HG02970 (cell line): ENCODE data around the gene OSTF1.

Source experiments
- ATAC-seq: cut with Tn5 transposase; IDR thresholded peaks from one replicate; pipeline ENCODE4 v1.9.1; 2021; ENCODE audit warnings: mild to moderate bottlenecking, moderate library complexity, moderate number of reproducible peaks; ENCODE audit not compliant: unreplicated experiment, low FRiP score

OSTF1 gene

DNA sequence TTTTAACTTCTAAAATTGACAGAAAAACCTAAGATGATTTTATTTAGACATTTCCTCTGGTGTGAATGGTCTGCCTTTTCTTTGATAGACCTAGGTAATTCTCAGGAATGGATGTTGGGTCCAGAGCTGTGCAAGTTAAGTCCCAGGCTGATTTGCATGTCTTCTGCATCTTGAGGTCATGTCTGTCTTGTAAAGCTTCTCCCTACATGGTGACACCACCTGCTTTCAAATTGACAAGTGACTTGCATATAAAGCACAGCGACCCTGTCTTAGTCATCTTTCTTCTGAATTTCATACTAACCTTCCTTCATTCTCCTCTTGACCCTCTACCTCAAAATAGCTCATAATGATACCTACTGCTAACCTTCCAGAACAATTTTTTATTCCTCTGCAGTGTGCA lies 29.2 kb downstream of the OSTF1 start:
- ATAC-seq = no peak

DNA sequence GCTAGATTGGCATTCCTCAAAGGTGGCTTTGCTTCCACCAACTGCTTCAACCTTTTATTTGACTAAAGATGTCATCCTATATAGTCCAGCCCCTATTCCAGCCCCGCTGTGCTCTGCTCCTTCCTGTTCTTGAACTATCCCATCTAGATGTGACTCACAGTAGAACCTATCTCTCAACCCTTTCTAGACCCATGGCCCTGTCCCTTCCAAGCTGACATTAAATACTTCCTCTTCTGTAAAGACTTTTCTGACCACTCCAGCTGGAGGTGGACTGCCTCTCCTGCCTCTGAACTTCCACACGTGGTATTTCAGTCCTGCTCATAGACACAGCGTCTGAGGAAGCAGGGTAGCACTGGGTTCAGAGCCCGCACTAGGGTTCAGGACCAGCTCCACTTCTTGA lies 32.4 kb downstream of the OSTF1 start:
- no peak for ATAC-seq

DNA sequence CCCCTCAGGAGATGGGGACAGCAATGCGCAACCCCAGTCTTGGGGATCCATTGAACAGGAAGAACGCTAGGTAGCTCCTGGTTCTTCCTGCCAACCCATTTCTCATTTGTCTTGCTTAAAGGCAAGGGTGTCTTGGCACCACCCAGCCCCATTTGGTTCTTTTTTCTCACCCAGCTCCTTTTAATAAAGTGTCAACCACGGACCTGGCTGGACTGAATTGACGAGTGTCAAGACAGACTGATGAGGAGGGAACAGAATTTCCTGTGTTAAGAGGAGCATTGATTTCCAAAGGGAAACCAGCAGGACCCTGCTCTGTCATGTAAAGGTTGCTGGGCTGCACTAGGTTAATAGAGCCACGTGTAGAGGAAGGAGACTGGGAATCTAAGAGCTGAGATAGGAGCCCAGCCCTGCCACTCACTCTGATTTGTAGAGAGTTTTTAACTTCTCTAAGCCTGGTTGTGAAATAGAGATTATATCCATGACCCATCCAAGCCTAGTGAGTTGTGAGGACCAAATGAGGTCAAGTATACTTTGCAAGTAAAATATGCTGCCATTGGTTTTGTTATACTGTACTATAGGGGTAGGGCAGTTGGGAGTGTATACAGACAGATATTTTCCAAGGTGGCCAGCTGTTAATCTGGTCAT lies 33.7 kb downstream of the OSTF1 start:
- no peak for ATAC-seq

DNA sequence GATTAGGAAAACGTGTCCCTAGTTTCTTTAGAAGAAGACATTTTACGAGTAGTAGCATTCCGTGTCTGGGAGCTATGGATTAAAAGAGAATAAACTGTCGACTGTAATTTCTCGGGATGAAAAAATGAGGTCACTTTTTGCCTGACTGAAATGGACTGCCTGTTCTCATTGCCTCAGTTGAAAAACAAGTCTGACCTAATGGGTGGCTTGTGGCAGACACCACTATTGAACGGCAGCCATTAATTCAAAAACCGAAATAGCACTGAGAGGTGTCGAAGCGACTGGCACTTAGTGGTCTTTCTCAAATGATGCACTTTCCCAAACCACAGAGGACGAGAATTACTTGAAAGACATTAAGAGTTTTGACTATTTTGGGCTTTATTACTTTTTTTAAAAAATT lies 35.4 kb downstream of the OSTF1 start:
- no peak for ATAC-seq

DNA sequence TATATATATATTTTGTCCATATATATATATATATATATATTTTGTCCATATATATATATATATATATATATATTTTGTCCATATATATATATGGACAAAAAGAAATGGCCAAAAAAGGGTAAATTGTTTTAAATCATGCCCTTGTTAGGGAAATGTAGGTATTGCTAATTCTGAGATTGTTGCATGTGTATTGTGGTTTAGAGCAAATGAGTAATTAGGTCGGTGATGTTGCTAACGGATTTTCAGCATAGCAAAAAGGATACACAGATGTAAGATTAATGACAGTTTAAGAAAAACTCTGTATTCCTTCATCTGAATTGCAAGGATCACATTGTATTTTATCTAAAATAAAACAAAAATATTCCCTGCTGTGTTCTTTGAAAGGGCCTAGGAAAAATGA lies 40.2 kb downstream of the OSTF1 start:
- no peak for ATAC-seq

DNA sequence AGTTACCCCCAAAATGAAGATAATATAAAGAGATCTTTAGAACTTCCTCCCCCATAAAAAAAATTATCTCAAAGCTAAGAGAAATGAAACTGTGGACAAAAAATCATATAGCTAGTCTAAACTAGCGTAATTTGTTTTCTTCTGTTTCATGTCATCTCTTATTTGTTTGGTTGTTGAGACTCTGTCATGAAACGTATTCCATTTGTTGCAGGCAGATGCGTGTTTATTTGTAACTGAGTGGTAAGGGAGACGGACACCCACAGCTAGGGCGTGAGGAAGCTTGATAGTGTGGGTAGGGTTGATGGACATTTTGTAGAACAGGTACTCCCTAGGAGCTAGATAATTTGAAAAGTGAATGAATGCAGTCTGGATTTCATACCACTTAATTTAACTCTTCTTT lies 41.9 kb downstream of the OSTF1 start:
- no peak for ATAC-seq

DNA sequence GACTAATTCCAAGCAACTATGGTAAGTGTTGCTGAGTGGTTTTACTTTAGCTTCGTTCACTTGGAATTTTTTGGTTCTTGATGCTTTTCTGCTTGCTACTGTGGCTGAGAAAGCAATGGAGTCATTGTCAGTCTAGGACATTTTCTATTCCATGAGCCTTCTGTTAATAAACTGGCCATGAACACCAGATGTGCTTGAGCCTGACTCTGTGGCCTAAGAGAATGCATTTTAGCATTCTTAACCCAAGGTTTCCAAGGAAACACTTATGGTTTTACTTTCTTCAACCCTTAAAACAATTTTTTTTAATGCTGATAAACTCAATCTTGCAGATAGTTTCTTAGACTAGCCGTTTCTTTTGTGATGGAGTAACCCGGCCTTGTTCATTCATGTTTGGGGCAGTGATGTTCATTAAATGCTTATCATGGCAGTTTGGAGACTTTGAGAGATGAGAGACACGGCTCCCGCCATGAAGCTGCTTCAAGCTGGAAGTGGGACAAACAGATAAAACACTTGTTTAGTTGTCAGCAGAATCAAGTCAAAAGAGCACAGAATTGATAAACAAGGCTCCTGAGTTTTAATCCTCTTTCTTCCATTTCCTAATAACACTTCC lies 42.4 kb downstream of the OSTF1 start:
- no peak for ATAC-seq

DNA sequence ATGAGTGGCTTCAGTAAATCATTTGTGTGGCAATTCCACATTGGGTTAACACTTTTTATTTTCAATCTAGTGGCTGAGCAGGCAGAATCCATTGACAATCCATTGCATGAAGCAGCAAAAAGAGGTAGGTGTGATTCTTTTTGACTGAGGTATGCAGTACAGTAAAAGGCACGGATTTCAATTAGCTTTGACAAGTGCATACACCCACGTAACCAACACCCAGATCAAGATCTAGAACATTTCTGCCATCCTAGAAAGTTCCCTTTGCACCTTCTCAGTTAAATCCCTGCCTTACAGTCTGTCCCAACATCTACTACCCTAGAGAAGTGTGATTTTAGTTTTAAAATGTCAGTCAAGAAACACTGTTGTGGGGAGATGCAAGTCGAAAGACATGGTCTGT lies 43.4 kb downstream of the OSTF1 start:
- ATAC-seq = no peak

DNA sequence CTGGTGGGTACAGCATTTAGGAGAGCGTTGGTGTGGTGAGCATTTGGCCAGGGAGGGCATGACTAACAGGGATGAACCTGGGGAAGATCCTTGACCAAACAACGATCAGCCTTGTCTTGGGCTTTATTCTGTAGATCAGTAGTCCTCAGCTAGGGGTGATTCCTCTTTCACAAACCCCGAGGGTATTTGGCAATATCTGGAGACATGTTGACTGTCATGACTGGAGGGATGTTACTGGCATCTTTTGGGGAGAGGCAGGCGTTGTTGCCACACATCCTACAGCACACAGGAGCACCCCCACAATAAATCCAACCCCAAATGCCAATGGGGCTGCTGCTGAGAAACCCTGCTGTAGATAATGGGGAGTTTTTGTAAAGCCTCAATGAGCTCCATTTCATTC lies 43.9 kb downstream of the OSTF1 start:
- no peak for ATAC-seq

DNA sequence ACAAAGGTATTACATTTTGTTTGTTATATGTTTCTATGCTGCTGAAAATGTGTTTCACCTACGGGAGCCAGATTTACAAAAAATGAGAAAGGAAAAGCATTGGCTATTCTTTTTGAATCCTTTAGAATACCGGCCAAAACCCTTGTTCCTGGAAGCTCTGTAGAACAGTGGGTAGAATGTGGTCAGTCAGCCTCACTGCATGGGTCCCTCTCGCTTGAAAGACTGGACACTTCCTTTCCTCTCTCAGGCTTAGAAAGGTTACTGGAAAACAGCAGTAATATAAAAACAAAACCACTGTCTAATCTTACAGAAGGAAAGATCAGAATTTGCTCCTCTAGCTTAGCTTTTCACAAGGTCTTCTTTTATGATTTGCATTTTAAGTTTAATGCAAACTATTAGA lies 45.1 kb downstream of the OSTF1 start:
- no peak for ATAC-seq

DNA sequence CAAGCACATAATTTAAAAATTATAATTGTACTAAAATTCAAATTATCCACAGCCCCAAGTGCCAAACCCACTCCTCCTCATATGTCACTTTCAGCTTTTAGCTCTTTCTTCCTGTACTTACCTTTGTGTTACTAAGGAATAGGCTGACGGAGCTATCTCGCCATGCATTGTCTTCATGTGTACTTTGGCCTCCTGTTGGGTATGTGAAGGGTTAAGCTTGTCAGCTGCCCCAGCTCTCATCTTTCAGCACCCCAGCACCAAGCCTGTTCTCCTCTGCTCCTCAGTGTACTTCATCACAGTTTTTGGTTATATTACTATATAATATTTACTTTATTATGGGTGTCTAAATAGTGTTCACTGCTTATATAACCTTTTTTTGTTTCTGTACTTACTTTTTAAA lies 46.2 kb downstream of the OSTF1 start:
- no peak for ATAC-seq

DNA sequence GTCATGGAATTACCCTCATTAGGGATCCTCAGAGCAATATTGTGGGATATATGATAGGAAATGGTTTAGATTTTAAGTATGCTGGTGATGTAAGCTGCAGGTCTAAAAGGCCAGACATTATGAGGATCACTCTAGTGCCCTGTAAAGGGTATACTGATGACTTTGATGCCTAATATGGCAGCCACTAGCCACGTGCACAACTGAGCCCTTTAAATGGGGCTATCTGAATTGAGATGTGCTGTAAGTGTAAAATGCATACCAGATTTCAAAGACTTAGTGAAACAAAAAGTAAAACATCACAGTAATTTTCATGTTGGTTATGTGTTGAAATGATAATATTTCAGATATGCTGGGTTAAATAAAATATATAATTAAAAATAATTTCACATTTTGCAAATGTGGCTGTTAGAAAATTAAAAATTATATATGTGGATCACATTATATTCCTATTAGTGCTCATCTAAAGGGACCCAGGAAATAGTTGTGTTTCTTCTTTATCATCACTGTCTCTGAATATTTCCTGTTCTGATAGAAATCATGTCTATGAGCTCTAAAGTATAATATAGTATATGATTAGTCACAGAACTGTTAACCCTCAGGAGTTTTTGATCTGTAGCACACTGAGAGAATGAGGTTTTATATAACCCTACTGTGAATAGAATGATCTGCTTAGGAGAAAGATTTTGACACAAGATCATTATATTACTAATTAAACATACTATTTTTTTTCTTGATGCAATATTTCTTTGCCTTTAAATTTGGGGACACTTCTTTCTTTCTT lies 50.1 kb downstream of the OSTF1 start:
- ATAC-seq = no peak

DNA sequence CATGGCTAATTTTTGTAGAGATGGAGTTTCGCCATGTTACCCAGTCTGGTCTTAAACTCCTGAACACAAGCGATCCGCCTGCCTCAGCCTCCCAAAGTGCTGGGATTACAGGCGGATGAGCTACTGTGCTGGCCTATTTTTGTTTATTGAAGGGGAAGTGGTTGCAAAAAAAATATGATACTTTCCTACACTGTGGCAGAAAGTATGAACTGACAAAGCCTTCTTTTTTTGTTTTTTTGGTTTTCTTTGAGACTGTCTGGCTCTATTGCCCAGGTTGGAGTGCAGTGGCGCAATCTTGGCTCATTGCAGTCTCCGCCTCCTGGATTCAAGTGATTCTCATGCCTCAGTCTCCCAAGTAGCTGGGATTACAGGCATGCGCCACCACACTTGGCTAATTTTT lies 50.9 kb downstream of the OSTF1 start:
- no peak for ATAC-seq

DNA sequence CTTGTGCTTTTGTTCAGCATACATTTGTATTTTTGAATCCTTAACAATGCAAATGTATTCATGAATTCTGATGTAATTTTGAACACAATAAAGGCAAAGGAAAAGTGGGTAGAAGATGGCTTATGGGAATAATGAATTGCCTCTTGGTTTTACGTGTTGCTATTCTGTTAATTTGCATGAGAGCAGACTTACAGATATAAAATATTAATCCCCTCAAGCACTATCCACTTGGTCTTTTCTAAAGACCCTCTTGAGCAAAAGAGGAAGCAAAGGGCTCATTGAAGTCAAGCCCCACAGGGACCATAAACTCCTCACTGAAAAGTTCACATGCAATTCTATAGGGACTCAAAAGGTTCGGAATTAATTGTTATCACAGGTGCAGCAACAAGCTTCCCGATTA lies 51.9 kb downstream of the OSTF1 start:
- ATAC-seq = no peak

DNA sequence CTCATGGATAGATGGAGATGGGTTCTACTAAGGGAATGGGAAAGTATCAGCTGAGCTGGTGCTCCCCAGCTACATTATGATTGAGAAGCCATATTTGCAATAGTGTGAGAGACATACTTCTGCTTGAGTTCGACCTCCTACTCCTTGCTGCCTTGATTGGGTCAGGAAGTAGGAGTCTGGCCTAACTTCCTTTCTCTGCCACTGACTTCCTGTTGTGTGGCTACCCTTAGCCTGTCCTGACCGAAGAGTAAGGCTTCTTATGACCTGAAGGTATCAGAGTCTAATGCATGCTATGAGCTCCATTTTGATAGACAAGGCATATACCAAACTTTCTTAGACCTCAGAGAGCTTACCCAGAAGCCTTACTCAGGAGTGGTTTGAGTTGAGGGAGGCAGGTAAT lies 53.9 kb downstream of the OSTF1 start:
- no peak for ATAC-seq

DNA sequence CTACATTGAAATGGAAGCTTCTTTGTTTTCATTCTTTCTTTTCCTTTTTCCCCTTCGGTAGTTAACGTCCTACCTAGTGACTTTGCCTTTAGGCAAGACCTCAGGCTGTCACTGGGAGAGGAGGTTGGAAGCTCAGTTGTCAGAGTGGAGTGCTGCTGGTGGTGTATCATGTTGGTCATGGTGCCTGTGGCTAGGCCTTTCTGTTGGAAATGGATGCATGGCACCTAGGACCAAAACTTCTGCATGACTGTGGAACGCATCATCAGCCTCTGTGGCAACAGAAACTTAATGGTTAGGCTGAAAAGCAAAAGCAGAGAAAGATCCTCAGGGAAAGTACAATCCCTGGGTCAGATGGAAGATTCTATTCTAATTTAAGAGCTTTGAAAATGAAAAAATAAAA lies 57.9 kb downstream of the OSTF1 start:
- no peak for ATAC-seq

DNA sequence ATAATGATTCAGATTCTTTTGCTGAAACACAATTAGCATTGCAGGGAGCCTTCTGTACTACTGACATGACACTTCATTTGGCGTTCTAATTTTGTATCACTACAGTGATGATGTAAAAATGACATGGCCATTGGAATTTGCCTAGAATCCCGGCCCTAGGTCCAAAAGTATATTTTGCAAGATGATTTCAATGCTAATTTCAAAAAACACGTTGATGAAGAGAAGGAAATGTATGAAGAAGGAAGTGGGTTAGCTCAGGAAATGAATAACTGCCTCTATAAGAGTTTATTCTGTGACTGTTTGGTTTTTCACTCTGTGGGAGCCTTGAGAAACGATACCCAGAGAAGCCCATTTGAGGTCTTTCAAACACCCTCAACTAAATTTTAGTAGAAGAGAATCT lies 59.3 kb downstream of the OSTF1 start:
- ATAC-seq = no peak

DNA sequence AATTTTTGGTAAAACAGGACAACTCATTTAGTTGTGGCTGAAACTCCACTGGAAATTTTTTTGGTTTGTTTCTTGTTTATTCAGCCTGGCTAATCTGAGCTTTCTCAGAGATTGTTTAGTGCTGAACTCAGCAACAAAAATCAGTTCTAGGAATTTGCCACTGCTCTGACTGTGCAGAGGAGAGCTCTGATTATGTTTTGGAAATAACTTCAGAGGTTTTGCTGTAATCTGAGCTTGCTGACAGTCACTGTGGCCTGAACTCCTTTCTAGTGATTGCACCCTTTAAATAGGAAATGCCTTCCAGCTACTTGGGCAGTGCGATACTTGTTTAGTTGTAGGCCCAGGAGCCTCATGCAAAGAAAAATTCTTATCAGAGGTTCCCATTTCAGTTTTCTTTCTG lies 60.2 kb downstream of the OSTF1 start:
- no peak for ATAC-seq

DNA sequence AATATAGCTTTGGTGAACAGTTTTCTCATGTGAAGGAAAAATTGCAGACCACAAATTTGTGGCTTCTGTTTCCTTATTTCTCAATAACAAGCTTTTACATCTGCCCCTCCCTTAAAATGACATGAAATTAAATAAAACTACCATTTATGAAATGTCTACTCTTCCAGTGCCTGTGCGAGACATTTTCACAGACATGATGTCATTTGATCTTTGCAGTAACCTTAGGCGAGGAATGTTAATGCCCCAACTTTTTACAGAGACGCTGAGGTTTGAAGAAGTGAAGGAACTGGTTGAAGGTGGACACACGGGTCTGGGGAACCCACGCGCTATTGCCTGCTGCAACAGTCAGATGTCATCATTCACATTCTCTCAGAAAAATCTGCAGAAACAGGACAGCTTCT lies 61.5 kb downstream of the OSTF1 start:
- ATAC-seq = no peak

DNA sequence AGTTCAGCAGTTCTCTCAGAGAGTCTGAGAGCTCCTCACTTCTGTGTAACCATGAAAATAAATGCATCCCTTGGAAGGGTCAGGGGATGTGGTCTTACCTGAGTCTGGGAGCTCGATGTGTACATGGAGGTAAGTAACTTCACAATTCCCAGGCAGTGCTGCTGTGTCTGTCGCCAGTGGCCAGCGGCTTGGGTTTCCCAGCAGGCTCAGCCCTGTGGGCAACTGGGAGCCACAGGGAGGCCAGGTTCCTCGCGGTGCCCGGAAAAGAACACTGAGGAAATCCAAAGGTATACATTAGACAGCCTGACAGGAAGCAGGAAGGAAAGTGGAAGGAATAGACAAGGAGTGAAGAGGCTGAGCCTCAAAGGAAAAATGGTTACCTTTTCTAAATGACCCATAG lies 62.2 kb downstream of the OSTF1 start:
- no peak for ATAC-seq

DNA sequence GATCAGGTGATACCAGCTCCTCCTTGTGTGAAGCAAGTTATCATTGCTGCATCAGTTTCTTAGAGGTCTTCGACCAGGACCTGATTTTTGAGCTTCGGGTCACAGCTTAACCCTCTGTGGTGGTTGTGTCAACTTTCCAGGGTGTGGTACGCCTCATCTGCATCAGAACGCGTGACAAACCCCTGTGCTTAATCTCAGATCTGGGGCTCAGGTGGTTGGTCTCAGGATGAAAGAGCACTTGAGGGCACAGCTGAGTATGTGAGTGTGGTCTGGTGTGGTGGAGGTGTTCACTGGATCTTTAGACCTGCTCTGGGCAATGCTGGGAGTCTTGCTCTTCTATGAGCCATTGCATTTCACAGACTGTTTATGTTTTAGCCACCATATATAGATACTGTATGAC lies 64.1 kb downstream of the OSTF1 start:
- no peak for ATAC-seq

DNA sequence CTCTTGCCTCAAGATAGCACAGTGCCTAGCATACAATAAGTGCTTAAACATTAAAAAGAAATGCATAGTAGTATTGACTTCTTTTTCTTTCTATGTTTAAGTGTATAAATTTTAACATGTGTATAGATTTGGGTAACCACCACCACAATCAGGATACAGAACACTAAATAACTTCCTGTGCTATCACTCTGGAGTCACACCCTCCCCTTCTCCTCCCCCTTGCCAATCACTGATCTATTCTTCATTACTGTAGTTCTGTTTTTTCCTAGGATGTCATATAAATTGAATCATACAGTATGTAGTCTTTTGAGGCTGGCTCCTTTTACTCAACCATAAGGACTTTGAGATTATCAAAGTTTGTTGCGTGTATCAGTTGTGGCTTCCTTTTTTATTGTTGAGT lies 68.5 kb downstream of the OSTF1 start:
- ATAC-seq = no peak
